Transverse colon (tissue), 4 donors: Measurements from ENCODE around the gene PHB1. TPM values are rescaled to one million over a fixed set of nuclear protein-coding genes. Genes with fewer than 3 reads are reported as not detected.

Experiments
- DNase-seq: peaks from one replicate; pipeline ENCODE4 v3.0.0-alpha.2; 2019
- H3K27ac ChIP-seq, 4 donors: fragments of 200-600 bp; sonication (generic); 2 replicates each; pipeline ENCODE4 v1.5.1; 2016 to 2018; ENCODE audit warnings: inconsistent platforms in 4 of 4
- H3K27me3 ChIP-seq: fragments of 200-600 bp; sonication (generic); 2 replicates; pipeline ENCODE4 v1.5.1; 2017; ENCODE audit warnings: inconsistent platforms
- H3K36me3 ChIP-seq, 4 donors: fragments of 200-600 bp; sonication (generic); 2 replicates each; pipeline ENCODE4 v1.5.1; 2017 to 2019; ENCODE audit warnings: inconsistent platforms in 4 of 4
- H3K4me1 ChIP-seq, 4 donors: fragments of 200-600 bp; sonication (generic); 2 replicates each; pipeline ENCODE4 v1.5.1; 2017 to 2020; ENCODE audit warnings: inconsistent platforms in 4 of 4
- H3K4me3 ChIP-seq, 4 donors: fragments of 200-600 bp; sonication (generic); 1 replicate in 1 of 4; 2 replicates in 3 of 4; pipeline versions ENCODE4 v1.5.1 to v1.6.1; 2017 to 2019; ENCODE audit warnings: inconsistent platforms in 4 of 4
- H3K9me3 ChIP-seq, 2 donors: fragments of 200-600 bp; sonication (generic); 2 replicates each; pipeline ENCODE4 v1.5.1; 2017 to 2019; ENCODE audit warnings: inconsistent platforms in 2 of 2
- CTCF ChIP-seq, 5 experiments: fragments of 200-600 bp in 3 of 5; fragments of 450-650 bp in 2 of 5; sonication (generic) in 3 of 5; IDR thresholded peaks; 1 replicate in 2 of 5; 2 replicates in 3 of 5; pipeline ENCODE4 v1.5.1; 2016 to 2017; ENCODE audit warnings: antibody characterized with exemption in 5 of 5, inconsistent platforms in 3 of 5, mild to moderate bottlenecking in 2 of 5, moderate library complexity in 1 of 5
- EP300 ChIP-seq: sonication (generic); formaldehyde crosslinking; IDR thresholded peaks from one replicate; pipeline ENCODE4 v1.6.1; 2017; ENCODE audit warnings: antibody characterized with exemption, low read depth
- POLR2A ChIP-seq: fragments of 450-650 bp; IDR thresholded peaks from one replicate; pipeline ENCODE4 v1.6.1; 2016; ENCODE audit warnings: antibody characterized with exemption, mild to moderate bottlenecking, moderate library complexity
- POLR2AphosphoS5 ChIP-seq, 3 donors: sonication (generic); formaldehyde crosslinking; IDR thresholded peaks; one replicate each; pipeline ENCODE4 v1.6.1; 2016; ENCODE audit warnings: antibody characterized with exemption in 3 of 3
- WGBS, 2 donors: methylation state at CpG; one replicate each; pipeline ENCODE4 v1.1.5; 2018; ENCODE audit warnings: low coverage in 1 of 2; 5-methylcytosine and 5-hydroxymethylcytosine counted together
- in situ Hi-C, 4 donors: fragments of 200-750 bp; cut with MboI; loops; one replicate each; pipeline versions ENCODE4 v1.15.0 to v1.15.1; 2017; ENCODE audit warnings: low sequenced_read_pairs in 3 of 4, low pct_ligation_motif_present in 1 of 4, low pct_unique_long_range_greater_than_20kb in 1 of 4
- intact Hi-C: fragments of 100-400 bp; cut with DNase I; formaldehyde crosslinking; loops from one replicate; pipeline ENCODE4 v1.15.1; 2023; ENCODE audit warnings: low total_unique reads
- total RNA-seq, 4 donors: library from RNA; depleted of rRNA; stranded (reverse); fragments of >200 nt; gene quantifications; one replicate each; pipeline ENCODE4 v1.1.0, GENCODE V29; 2016

Gene PHB1
- total RNA-seq, 4 donors from 2014 or later = 40.8 to 114 (median 74.4) TPM

DNA sequence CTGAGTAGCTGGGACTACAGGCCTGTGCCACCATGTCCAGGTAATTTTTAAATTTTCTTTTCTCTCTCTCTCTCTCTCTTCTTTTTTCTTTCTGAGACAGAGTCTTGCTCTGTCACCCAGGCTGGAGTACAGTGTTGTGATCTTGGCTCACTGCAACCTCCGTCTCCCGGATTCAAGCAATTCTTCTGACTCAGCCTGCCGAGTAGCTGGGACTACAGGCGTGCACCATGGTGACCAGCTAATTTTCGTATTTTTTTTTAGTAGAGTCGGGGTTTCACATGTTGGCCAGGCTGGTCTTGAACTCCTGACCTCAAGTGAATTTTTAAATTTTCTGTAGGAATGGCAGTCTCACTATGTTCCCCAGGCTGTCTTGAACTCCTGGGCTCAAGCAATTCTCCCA, 41.6 kb downstream of the PHB1 start:
- H3K27ac ChIP-seq = no peak overlapping the region
- intact Hi-C loops (no loop called here), in situ Hi-C loops (no loop called here)
- H3K9me3 ChIP-seq = no peaks in the 10 kb centered on the region
- H3K27me3 ChIP-seq = no peaks in the 10 kb centered on the region
- H3K36me3 ChIP-seq = no peaks in the 10 kb centered on the region
- DNase-seq = no peak
- TF ChIP-seq POLR2A (no peak), EP300 (no peak), CTCF (IDR thresholded peaks at IDR 0.05) (no peak), POLR2AphosphoS5 (IDR thresholded peaks at IDR 0.05) (no peak)
- no peak overlapping the region for H3K4me3 ChIP-seq
- no peaks in the 10 kb centered on the region for H3K4me1 ChIP-seq
- WGBS, 2 donors = 79% methylated on average over 6 of the region's 6 CpGs; no CpG with 5 or more reads in 1 of the 2 donors

GRCh38 chr17:49372425-49372824, 42.3 kb downstream of the PHB1 start:
- no peak for DNase-seq
- Histone ChIP-seq H3K27me3 (no peaks in the 10 kb centered on the region), H3K36me3 (no peaks in the 10 kb centered on the region), H3K4me3 (no peak overlapping the region), H3K9me3 (no peaks in the 10 kb centered on the region), H3K27ac (no peak overlapping the region), H3K4me1 (no peaks in the 10 kb centered on the region)
- in situ Hi-C loops = no loop called here
- WGBS, 2 donors = 66 to 91% methylated on average over 6 to 7 of the region's 7 CpGs
- TF ChIP-seq CTCF (IDR thresholded peaks at IDR 0.05) (no peak), POLR2A (no peak), POLR2AphosphoS5 (IDR thresholded peaks at IDR 0.05) (no peak), EP300 (no peak)
- intact Hi-C loops = no loop called here

GRCh38 chr17:49370971-49371834, 43.5 kb downstream of the PHB1 start:
- DNase-seq = no peak
- Histone ChIP-seq H3K4me1 (no peaks in the 10 kb centered on the region), H3K36me3 (no peaks in the 10 kb centered on the region), H3K27me3 (no peaks in the 10 kb centered on the region), H3K27ac (no peak overlapping the region), H3K9me3 (no peaks in the 10 kb centered on the region), H3K4me3 (no peak overlapping the region)
- no peak for TF ChIP-seq EP300
- no peak for TF ChIP-seq POLR2AphosphoS5 (IDR thresholded peaks at IDR 0.05)
- no peak for TF ChIP-seq CTCF (IDR thresholded peaks at IDR 0.05)
- no peak for TF ChIP-seq POLR2A
- intact Hi-C loops (no loop called here), in situ Hi-C loops (no loop called here)
- 58 to 67% methylated on average over 3 to 13 of the region's 13 CpGs for WGBS, 2 donors

DNA sequence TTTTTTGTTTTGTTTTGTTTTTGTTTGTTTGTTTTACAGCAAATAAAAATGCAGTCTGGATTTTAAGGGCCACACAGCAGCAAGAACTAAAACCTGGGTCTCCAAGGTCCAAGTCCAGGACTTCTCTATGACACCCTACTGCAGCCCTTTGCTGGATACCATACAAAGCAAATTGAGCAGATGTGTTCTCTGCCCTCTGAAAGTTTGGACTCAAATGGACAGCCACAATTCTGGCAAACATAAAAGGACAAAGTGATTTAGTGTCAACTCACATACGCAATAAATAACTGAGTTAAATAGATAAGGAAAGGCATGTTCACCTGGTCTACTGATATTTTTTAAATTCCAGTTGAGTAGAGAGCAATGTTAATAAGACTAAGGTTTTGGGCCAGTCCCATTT, 44.9 kb downstream of the PHB1 start:
- Histone ChIP-seq H3K4me1 (no peaks in the 10 kb centered on the region), H3K4me3 (no peak overlapping the region), H3K27ac (no peak overlapping the region), H3K36me3 (no peaks in the 10 kb centered on the region), H3K27me3 (no peaks in the 10 kb centered on the region), H3K9me3 (no peaks in the 10 kb centered on the region)
- intact Hi-C loops (no loop called here), in situ Hi-C loops (no loop called here)
- DNase-seq = no peak
- WGBS, 2 donors = 93 to 100% methylated on average over 1 of the region's 1 CpG
- TF ChIP-seq CTCF (IDR thresholded peaks at IDR 0.05) (no peak), EP300 (no peak), POLR2A (no peak), POLR2AphosphoS5 (IDR thresholded peaks at IDR 0.05) (no peak)
